B cell (primary cell): ENCODE results near the gene TMC3. TPM values are rescaled to one million over a fixed set of nuclear protein-coding genes. Genes with fewer than 3 reads are reported as not detected.

Experiments
- ATAC-seq: fragments of 200-7000 bp; cut with Tn5 transposase; one replicate; pipeline ENCODE4 v1.10.0; 2021; ENCODE audit warnings: low read depth, mild to moderate bottlenecking, moderate number of reproducible peaks, moderate library complexity
- CTCF ChIA-PET: fragments of 350-600 bp; sonication (Branson Sonifier 250); formaldehyde crosslinking; loops from one replicate; lab custom pipeline; 2021; ENCODE audit warnings: antibody characterized with exemption, inconsistent platforms; lab: Charles Lee
- POLR2A ChIA-PET: fragments of 350-600 bp; sonication (Branson Sonifier 250); formaldehyde crosslinking; loops from one replicate; lab custom pipeline; 2021; ENCODE audit warnings: antibody characterized with exemption; lab: Charles Lee
- DNase-seq: peaks from one replicate; pipeline ENCODE4 v3.0.0; 2013
- H2AFZ ChIP-seq: 2 replicates; pipeline ENCODE4 v1.6.1; 2012; ENCODE audit warnings: mild to moderate bottlenecking, low read depth, low read length; ENCODE audit not compliant: insufficient read depth, poor library complexity, severe bottlenecking
- H3K27ac ChIP-seq, 2 donors: 1 replicate in 1 of 2; 2 replicates in 1 of 2; pipeline ENCODE4 v1.5.1; 2012 to 2013; ENCODE audit warnings: low read length in 2 of 2, mild to moderate bottlenecking in 2 of 2, moderate library complexity in 1 of 2
- H3K27me3 ChIP-seq, 4 experiments: fragments of 200-600 bp in 1 of 4; sonication (generic) in 1 of 4; replicated peaks in 1 of 4; 1 replicate in 2 of 4; 2 replicates in 2 of 4; pipeline versions ENCODE4 v1.6.1 to v1.7.0; 2013 to 2016; ENCODE audit warnings: low read length in 3 of 4, mild to moderate bottlenecking in 2 of 4, mixed read lengths in 1 of 4, moderate library complexity in 1 of 4; ENCODE audit not compliant: insufficient read depth in 4 of 4, control insufficient read depth in 3 of 4; ENCODE audit errors: control extremely low read depth in 1 of 4
- H3K36me3 ChIP-seq, 2 experiments: replicated peaks in 1 of 2; 1 replicate in 1 of 2; 2 replicates in 1 of 2; pipeline versions ENCODE4 v1.6.1 to v1.7.1; 2013; ENCODE audit warnings: low read length in 1 of 2; ENCODE audit not compliant: insufficient read depth in 2 of 2, control insufficient read depth in 1 of 2; ENCODE audit errors: control extremely low read depth in 1 of 2, extremely low read depth in 1 of 2
- H3K4me1 ChIP-seq, 2 donors: fragments of 200-600 bp in 1 of 2; sonication (generic) in 1 of 2; 1 replicate in 1 of 2; 2 replicates in 1 of 2; pipeline versions ENCODE4 v1.5.1 to v1.6.1; 2013 to 2017; ENCODE audit warnings: low read length in 2 of 2; ENCODE audit not compliant: control insufficient read depth in 2 of 2, insufficient read depth in 2 of 2
- H3K4me2 ChIP-seq: replicated peaks from 2 replicates; pipeline ENCODE3; 2012; ENCODE audit warnings: mild to moderate bottlenecking, low read depth, low read length; ENCODE audit not compliant: poor library complexity, severe bottlenecking
- H3K4me3 ChIP-seq, 5 experiments: fragments of 200-600 bp in 1 of 5; sonication (generic) in 1 of 5; 1 replicate in 3 of 5; 2 replicates in 2 of 5; pipeline versions ENCODE4 v1.5.1 to v1.7.0; 2011 to 2016; ENCODE audit warnings: low read length in 4 of 5, mild to moderate bottlenecking in 4 of 5, low read depth in 2 of 5, control low read depth in 1 of 5, moderate library complexity in 1 of 5; ENCODE audit not compliant: insufficient read depth in 1 of 5; ENCODE audit errors: control extremely low read depth in 1 of 5, extremely low read depth in 1 of 5
- H3K79me2 ChIP-seq: fragments of 200-600 bp; sonication (generic); one replicate; pipeline ENCODE4 v1.6.0; 2016; ENCODE audit warnings: low read length; ENCODE audit not compliant: control insufficient read depth, insufficient read depth
- H3K9ac ChIP-seq: fragments of 200-600 bp; sonication (generic); 2 replicates; pipeline ENCODE4 v1.6.1; 2017; ENCODE audit warnings: mild to moderate bottlenecking, low read length, moderate library complexity
- H3K9me3 ChIP-seq, 3 donors: one replicate each; pipeline versions ENCODE4 v1.6.1 to v1.7.1; 2013; ENCODE audit warnings: low read length in 2 of 3; ENCODE audit not compliant: control insufficient read depth in 2 of 3, insufficient read depth in 1 of 3; ENCODE audit errors: control extremely low read depth in 1 of 3
- H4K20me1 ChIP-seq: 2 replicates; pipeline ENCODE4 v1.6.0; 2012; ENCODE audit warnings: mild to moderate bottlenecking, low read length; ENCODE audit not compliant: insufficient read depth, control insufficient read depth, poor library complexity, severe bottlenecking
- H3K27ac Mint-ChIP-seq: one replicate; pipeline ENCODE4 v1.8.0; 2021; ENCODE audit warnings: mixed read lengths
- H3K27me3 Mint-ChIP-seq: one replicate; pipeline ENCODE4 v1.8.0; 2021; ENCODE audit warnings: mixed read lengths
- H3K4me1 Mint-ChIP-seq: one replicate; pipeline ENCODE4 v1.8.0; 2021; ENCODE audit warnings: mixed read lengths
- H3K4me3 Mint-ChIP-seq: one replicate; pipeline ENCODE4 v1.8.0; 2021; ENCODE audit warnings: mixed read lengths
- H3K9me3 Mint-ChIP-seq: one replicate; pipeline ENCODE4 v1.8.0; 2022; ENCODE audit warnings: mixed read lengths; ENCODE audit not compliant: insufficient read depth
- CTCF ChIP-seq: fragments of 200-600 bp; IDR thresholded peaks from one replicate; pipeline ENCODE4 v1.8.0; 2022; ENCODE audit warnings: antibody characterized with exemption, mild to moderate bottlenecking
- EZH2 ChIP-seq: IDR thresholded peaks from 2 replicates; pipeline ENCODE4 v1.6.1; 2012; ENCODE audit warnings: borderline replicate concordance, low read depth, mild to moderate bottlenecking, moderate library complexity, low read length; ENCODE audit not compliant: insufficient read depth, poor library complexity, severe bottlenecking
- WGBS: methylation state at CpG from one replicate; pipeline ENCODE4 v1.1.5; 2013; ENCODE audit warnings: missing lambda C conversion rate; ENCODE audit not compliant: insufficient coverage; 5-methylcytosine and 5-hydroxymethylcytosine counted together
- intact Hi-C: fragments of 100-400 bp; cut with micrococcal nuclease; formaldehyde crosslinking; loops from one replicate; pipeline ENCODE4 v1.10.0; 2022
- polyA plus RNA-seq: library from polyadenylated mRNA; depleted of rRNA; stranded (reverse); fragments of >200 nt; gene quantifications from 2 replicates; pipeline ENCODE4 v1.2.3, GENCODE V29; 2012
- total RNA-seq, 2 donors: library from RNA; stranded (reverse); fragments of 120-200 nt in 1 of 2; gene quantifications; 1 replicate in 1 of 2; 2 replicates in 1 of 2; pipeline versions ENCODE4 v1.2.3 to v1.2.4, GENCODE V29; 2013 to 2022

Gene TMC3
- total and polyA plus RNA-seq, 2 donors (not counting 1 experiment from before 2014, with no cell fraction given), result not detected

GRCh38 chr15:81282606-81282895 is 91.5 kb downstream of the TMC3 start:
- ChIA-PET POLR2A (interaction anchor here (1.6 kb wide), 1 partner anchor 10 kb away, joined by 6 read pairs; no protein-coding TSS in a partner anchor), CTCF (interaction anchor here (1.0 to 8.3 kb wide), 6 partner anchors 11 to 52 kb away, joined by 3 to 86 read pairs (median 22); no protein-coding TSS in a partner anchor)
- intact Hi-C loops, result no loop called here
- H3K4me3 ChIP-seq, result no peak overlapping the region
- Mint-ChIP-seq H3K27me3 (no peaks in the 10 kb centered on the region), H3K4me1 (peaks cover 37% of the 10 kb centered on the region), H3K27ac (no peak overlapping the region), H3K9me3 (no peaks in the 10 kb centered on the region), H3K4me3 (no peak overlapping the region)
- peaks cover 0 to 8% (median 0%) of the 10 kb centered on the region in 3 donors for H3K9me3 ChIP-seq
- peaks cover 35 to 43% of the 10 kb centered on the region in 2 donors for H3K4me1 ChIP-seq
- ATAC-seq (no peak), DNase-seq (no peak)
- no peaks in the 10 kb centered on the region for H3K36me3 ChIP-seq
- H3K4me2 ChIP-seq, result no peak overlapping the region
- peaks cover 45% of the 10 kb centered on the region for H3K79me2 ChIP-seq
- no peaks in the 10 kb centered on the region for H4K20me1 ChIP-seq
- WGBS, result 97% methylated on average over 11 of the region's 18 CpGs
- no peaks in the 10 kb centered on the region for H3K27me3 ChIP-seq
- no peak overlapping the region for H2AFZ ChIP-seq
- no peak overlapping the region for H3K9ac ChIP-seq
- TF ChIP-seq CTCF (no peak), EZH2 (no peak)
- H3K27ac ChIP-seq, result no peak overlapping the region

DNA sequence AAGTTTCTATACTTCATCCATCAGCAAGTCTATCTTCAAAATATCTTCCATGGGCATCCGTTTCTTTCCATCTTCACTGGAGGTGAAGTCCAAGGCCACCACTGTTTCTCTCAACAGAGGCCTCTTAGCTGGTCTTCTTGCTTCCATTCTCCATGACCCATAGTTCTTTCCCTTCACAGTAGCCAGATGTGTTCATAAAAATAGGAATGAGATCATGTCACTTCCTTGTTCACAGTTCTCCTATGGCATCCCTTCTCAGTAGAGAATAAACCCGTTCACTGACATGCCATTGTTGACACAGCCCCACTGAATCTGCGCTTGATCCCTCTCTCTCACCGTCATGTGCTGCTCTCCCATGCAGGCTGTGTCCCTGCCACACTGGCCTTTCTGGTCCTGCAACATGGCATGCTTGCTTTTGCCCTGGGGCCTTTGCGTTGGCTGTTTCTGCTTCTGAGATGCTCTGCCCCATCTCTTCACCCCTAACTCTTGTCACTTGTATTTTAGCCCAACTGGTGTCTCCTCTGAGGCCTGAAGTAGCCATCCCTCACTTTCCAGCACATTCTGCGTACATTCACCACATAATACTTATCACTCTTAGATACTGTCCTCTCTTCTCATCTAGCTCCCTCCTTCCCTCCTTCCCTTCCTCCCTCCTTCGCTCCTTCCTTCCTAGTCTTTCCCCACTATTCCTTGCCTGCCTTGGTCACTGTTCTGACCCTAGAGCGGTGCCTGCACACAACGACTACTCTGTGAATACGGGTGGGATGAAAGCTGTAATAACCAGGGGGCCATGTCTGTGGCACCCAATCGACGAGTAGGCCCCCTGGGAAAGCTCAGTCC is 92.0 kb downstream of the TMC3 start:
- H3K27ac Mint-ChIP-seq, result peak overlapping the region; percentile 43
- 99% methylated on average over 12 of the region's 12 CpGs for WGBS
- no peak for ATAC-seq

More for the DNA sequence above, 92.0 kb downstream of the TMC3 start:
- DNase-seq, result no peak
- no peak overlapping the region for H3K4me3 ChIP-seq
- Mint-ChIP-seq H3K4me3 (no peak overlapping the region), H3K9me3 (peaks cover 1% of the 10 kb centered on the region), H3K4me1 (peaks cover 31% of the 10 kb centered on the region), H3K27me3 (no peaks in the 10 kb centered on the region)
- no peak overlapping the region for H3K27ac ChIP-seq
- TF ChIP-seq EZH2 (no peak), CTCF (no peak)
- peaks cover 30 to 37% of the 10 kb centered on the region in 2 donors for H3K4me1 ChIP-seq
- H3K9me3 ChIP-seq, result peaks cover 0 to 12% (median 3%) of the 10 kb centered on the region in 3 donors
- peaks cover 45% of the 10 kb centered on the region for H3K79me2 ChIP-seq
- intact Hi-C loops, result no loop called here
- ChIA-PET CTCF (interaction anchor here (1.0 to 8.3 kb wide), 6 partner anchors 12 to 53 kb away, joined by 3 to 86 read pairs (median 22); no protein-coding TSS in a partner anchor), POLR2A (interaction anchor here (1.6 kb wide), 1 partner anchor 10 kb away, joined by 6 read pairs; no protein-coding TSS in a partner anchor)
- no peak overlapping the region for H3K4me2 ChIP-seq
- no peaks in the 10 kb centered on the region for H4K20me1 ChIP-seq
- no peaks in the 10 kb centered on the region for H3K36me3 ChIP-seq
- H3K9ac ChIP-seq, result no peak overlapping the region
- H2AFZ ChIP-seq, result no peak overlapping the region
- no peaks in the 10 kb centered on the region for H3K27me3 ChIP-seq
